GM18520 (cell line): ENCODE data around the gene GCLM.
"Not testable (repeated sequence)": the region's sequence is repeated elsewhere in the genome, so short reads cannot be mapped to it uniquely, and the experiment has no call there.

Source experiments
- ATAC-seq: cut with Tn5 transposase; IDR thresholded peaks from one replicate; pipeline ENCODE4 v1.9.1; 2021; ENCODE audit not compliant: unreplicated experiment

The GCLM gene

DNA sequence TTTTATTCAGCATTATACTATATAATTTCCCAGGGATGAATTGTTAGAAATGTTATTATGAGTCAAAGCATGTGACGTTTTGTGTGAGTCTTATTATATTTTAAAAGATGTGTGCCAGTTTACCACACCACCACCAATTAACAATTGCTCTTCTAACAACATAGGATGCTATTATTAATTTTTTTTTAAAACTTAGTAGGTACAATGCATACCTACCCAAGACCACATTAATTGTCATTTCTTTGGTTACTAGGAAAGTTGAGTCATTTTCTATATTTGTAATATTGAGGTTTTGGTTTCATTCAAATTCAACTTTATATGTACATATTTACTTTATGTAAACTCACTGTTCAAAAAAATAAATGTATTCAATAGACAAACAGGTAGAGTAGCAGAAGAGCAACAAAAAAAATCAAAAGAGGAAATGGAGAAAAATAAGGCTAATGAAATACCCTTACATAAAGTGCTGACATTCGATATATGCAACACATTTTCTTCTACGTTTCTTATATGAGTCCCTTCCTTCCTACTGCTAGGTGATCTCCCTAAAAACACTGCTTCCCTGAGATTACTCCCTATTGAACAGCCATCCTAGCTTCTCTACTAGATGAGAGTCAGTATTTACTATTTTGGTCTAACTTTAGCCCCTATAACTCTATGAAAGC, 9.6 kb downstream of the GCLM start:
- ATAC-seq, result no peak

DNA sequence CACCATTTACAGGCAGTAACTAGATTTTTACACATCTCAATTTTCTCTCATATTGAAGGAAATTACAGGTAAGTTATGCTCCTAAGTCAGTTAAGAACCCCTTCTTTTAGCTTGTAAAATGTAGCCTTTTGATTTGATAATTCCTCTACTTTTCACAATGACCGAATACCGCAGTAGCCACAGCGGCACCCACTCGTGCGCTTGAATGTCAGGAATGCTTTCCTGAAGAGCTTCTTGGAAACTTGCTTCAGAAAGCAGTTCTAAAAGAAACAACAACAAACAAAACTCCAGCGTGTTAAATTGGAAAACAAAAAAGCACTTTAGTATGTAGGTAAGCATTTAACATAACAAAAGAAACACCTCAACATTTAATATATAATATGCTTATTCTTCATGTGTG, 20.3 kb downstream of the GCLM start:
- ATAC-seq, result no peak

DNA sequence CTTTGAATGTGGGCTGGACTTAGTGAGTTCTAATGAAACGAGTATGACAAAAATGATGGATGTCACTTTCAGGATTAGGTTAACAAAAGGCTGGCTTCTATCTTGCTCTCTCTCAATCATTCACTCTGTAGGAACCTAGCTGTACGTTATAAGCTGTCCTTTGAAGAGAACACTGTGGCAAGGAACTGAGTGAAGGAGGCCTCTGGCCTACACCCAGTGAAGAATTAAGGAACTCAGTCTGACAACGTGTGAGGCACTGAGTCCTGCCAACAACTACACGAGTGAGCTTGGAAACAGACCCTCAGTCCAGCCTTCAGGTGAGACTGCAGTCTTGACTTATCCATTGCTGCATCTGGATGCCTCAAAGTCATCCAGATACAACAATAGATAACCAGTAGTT, 27.0 kb downstream of the GCLM start:
- no peak for ATAC-seq

DNA sequence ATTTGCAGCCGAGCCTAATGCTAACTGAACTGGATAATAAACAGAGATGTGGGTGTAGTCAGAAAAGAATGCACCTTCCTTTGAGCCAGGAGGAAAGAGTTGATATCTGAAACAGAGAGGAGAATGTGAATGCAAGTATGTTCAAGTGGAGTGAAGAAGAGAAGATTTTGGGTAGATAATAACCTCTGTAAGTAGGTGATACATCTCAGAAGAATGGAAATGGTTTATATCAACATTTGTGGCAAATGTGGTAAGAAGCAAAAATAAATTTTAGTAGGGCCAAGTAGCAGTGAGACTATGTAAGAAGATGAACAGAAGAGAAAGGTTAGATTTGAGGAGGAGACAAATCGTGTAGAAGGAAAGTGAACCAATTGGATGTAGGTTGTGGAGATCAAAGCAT, 28.5 kb downstream of the GCLM start:
- ATAC-seq, result no peak

DNA sequence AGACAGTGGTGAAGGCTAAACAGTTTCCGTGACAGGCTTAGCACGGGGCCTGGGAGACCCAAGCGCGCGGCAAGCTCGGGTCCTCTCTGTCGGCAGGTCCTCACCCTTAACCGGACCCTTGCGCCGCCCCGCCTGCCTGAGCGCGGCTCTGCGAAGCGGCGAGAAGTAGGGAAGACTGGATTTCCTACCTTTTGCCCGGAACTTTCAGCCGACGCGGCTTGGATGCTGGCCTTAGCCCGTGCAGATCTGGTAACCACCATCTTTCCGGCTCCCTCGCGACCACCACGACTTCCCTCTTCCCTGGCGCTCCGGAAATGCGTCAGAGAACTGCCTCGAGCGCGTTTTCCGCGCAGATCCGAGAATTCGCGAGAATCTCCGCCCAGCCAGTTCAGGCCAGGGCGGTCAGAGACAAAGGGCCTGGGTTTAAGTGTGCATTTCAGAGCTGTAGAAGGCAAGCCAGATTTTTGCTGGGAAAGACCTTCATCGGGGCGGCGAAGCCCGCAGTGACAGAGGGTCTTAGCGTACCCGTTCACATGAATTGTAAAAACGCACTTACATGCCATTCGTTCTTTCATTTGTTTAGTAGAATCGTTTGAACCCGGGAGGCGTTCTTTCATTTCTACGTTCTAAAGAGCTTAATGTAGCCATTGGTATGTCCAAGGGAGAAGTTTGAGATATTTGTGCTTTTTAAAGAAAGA, 30.2 kb downstream of the GCLM start, which contains the start of gene DNTTIP2:
DNTTIP2 (minus strand) TSS at position 318 of the 698 bp plus-strand sequence; CDS start at position 260, 58 bp downstream.
- peak; percentile 84 for ATAC-seq

DNA sequence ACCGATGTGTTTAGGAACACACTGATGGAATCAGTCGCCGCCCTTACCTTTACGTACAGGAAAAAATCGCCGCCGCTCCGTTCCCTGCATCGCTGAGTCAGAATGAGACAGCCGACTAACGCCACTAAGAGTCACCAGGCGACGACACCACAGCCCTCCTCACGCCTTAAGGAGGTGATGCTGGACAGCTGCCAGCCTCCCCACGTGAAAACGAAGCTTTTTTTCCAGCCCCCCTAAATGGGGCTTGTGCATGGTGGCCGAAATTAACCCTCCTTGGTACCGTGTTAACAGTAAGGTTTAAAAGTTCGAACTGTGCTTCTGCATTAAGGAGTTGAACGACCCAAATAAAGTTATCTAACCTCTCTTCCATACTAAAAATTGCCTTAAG, 30.7 kb downstream of the GCLM start:
- peak; percentile 54 for ATAC-seq

DNA sequence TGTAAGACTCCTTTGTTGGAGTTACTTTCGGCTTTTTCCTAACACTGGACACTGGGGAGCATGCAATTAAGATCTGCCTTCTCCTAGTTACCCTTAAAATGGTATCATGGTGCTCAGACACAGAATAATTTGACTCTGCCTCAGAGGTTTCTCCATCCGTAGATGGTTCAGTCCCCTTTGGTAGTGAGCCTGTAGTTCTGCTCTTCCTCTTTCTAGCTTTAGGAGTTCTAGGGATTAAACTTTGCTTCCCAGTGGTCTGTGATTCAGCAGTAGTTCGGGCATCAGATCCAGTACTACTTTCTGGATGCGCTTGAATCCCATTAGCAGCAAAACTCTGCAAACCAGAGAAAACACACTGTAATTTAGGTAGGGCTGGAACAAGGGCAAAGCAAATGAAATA, 31.7 kb downstream of the GCLM start:
- ATAC-seq, result no peak

DNA sequence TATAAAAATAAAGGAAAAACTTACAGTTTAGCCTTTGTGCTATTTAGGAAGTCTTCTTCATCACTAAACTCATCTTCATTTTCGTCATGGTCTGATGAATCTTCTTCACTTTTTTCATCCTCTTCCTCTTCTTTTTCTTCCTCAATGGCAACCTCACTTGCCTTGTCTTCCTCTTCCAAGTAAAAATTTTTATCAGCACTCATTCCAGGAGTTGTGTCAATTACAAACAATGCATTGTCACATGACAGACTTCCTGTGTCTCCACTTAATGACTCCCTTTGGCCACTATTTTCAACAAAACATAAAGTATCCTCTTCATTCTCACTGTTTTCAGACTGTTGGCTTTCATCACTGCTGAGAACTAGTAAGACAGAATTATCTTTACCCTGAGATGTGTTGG, 33.0 kb downstream of the GCLM start:
- no peak for ATAC-seq

DNA sequence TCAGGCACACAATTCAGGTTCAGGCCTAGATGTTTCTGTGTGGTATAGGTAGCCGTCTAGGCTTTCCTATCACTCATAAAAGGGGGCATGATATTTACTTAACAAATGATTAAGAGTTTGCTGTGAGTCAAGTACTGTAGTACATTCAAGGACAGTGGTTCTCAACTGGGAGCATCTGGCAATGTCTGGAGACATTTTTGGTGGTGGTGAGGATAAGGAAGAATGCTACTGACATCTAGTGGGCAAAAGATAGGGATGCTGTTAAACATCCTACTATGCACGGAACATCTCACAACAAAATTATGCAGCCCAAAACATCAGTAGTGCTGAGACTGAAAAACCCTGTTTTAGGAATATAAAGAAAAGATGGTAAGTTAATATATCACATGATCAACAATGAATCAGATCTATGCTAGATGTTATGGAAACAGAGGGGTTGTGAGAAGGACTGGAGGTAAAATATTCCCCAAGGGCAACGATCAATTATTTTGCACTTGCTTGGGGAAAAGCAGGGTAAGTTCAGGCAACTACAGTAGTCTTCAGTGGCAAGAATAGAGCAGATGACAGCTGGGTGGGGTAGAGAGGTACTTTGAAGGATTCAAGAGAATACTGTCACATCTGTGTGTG, 35.1 kb downstream of the GCLM start:
- ATAC-seq, result no peak

DNA sequence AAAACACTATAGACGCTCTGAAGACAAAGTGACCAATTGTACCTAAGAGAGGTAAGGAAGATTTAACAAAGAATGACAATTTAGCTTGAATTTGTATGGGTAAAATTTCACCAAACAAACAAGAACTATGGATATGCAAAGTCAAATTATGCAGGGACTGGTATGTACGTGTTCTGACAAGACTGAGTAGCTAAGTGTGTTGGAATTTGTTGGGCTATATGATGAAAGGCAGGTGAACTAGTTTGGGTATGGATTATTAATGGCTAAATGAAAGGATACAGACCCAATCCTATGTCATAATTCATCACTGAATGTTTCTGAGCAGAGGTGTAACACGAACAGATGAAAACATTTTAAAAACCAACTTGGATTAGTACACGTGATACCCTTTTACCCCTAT, 37.9 kb downstream of the GCLM start:
- no peak for ATAC-seq

DNA sequence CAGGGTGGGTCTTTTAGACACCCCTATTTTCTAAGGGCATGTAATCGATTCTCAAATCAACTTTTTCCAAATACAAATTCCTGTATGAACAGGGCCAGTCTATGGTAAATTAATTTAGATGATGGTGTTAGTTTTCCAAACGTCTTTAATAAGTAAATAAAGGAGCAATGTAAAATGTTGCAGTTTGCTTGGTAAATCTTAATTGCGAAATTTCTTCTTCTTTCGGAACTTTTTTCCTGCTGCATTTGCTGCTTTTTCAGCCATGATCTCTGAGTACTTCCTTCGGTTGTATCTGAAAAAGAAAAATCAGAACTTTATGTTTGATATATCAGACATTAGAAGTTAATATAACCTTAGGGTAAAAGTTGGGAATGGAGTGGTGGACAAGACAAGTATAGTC, 39.6 kb downstream of the GCLM start:
- no peak for ATAC-seq

DNA sequence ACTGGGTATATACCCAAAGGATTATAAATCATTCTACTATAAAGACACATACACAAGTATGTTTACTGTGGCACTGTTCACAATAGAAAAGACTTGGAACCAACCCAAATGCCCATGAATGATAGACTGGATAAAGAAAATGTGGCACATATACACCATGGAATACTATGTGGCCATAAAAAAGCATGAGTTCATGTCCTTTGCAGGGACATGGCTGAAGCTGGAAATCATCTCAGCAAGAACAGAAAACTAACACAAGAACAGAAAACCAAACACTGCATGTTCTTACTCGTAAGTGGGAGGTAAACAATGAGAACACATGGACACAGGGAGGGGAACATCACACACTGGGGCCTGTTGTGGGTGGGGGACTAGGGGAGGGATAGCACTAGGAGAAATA, 40.7 kb downstream of the GCLM start:
- not testable (repeated sequence) for ATAC-seq

DNA sequence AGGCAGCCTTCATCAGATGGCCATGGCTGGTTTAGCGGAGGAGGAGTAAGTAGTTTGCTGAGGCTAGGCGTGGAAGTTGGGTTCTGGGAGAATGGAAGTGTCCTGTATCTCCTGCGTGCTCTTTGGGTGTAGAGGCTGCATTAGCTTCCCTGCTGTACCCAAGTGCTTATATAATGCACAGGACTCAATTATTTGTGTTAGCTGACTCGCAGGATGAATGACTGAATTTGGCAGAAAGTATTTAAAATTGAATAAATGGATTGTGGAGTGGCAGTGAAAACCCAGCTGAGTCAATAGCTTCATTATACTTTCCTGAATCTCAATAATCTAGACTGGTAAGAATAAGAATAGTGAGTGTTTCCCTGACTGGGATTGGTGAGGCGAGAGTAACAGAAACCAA, 44.0 kb downstream of the GCLM start:
- no peak for ATAC-seq

DNA sequence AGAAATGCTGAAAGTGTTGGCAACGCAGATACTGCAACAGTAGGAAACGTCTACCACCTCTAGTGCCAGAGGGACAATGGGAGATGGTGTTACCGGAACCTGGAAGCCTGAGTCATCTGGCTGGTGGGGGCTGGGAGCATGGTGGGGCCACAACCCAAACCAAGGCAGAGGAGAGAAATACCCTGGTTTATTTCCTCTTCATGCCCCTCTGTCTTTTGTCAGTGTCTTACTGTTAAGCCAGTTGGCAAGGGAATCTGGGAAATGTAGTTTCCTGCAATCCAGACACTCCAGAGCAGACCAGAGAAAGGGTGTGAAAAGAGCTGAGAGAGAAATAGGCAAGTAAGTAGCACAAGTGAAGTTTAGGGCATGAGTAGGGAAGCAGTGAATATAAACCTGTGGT, 45.1 kb downstream of the GCLM start:
- ATAC-seq, result no peak

DNA sequence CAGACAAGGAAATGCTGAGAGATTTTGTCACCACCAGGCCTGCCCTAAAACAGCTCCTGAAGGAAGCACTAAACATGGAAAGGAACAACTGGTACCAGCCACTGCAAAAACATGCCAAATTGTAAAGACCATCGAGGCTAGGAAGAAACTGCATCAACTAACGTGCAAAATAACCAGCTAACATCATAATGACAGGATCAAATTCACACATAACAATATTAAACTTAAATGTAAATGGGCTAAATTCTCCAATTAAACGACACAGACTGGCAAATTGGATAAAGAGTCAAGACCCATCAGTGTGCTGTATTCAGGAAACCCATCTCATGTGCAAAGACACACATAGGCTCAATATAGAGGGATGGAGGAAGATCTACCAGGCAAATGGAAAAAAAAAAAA, 51.6 kb downstream of the GCLM start:
- not testable (repeated sequence) for ATAC-seq

DNA sequence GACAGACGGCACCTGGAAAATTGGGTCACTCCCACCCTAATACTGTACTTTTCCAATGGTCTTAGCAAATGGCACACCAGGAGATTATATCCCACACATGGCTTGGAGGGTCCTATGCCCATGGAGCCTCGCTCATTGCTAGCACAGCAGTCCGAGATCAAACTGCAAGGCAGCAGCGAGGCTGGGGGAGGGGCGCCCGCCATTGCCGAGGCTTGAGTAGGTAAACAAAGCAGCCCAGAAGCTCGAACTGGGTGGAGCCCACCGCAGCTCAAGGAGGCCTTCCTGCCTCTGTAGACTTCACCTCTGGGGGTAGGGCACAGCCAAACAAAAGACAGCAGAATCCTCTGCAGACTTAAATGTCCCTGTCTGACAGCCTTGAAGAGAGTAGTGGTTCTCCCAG, 53.2 kb downstream of the GCLM start:
- ATAC-seq, result not testable (repeated sequence)

DNA sequence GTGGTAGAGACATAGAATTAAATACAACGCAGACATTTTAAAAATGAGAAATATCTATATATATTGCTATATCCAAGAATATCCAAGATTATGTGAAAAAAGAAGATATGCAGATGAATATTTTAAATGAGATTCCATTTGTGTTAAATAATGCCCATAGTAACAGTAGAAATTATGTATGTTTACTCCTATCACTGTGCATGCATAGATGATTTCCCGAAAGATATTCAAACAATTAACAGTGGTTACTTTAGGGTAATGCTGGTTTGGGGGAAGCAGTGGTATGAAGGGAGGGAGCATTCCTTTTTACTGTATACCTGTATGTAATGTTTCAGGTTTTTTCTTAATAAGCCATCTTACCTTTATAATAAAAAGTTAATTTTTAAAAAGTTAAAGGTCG, 55.3 kb downstream of the GCLM start:
- ATAC-seq, result no peak

DNA sequence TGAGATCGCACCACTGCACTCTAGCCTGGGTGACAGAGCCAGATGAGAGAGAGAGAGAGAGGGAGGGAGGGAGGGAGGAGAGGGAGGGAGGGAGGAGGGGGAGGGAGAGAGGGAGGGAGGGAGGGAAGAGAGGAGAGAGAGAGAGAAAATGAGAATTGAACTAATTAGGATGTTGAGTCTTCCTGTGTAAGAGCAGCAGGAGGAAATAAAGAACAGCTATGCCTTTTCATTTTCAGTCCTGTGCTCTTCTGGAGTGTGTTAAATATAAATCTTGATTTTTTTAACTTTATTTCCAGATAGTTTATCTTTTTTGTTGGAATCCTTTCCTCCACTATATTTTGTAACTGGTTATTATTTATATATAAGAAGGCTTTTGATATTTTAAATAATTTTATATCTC, 57.4 kb downstream of the GCLM start:
- no peak for ATAC-seq

DNA sequence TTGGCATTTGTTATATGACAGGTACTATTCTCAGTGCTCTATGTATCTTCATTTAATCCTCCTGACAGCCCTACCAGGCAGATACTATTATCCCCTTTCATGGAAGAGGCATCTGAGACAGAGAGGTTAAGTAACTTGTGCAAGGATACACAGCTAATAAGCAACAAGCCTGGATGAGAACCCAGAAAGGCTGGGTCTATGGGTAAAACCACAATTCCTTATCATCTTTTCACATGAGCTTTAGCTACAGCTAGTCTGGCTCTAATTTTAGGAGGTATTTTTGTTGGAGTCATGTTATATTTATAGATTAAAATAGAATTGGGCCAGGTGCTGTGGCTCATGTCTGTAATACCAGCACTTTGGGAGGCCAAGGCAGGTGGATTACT, 57.9 kb downstream of the GCLM start:
- no peak for ATAC-seq

DNA sequence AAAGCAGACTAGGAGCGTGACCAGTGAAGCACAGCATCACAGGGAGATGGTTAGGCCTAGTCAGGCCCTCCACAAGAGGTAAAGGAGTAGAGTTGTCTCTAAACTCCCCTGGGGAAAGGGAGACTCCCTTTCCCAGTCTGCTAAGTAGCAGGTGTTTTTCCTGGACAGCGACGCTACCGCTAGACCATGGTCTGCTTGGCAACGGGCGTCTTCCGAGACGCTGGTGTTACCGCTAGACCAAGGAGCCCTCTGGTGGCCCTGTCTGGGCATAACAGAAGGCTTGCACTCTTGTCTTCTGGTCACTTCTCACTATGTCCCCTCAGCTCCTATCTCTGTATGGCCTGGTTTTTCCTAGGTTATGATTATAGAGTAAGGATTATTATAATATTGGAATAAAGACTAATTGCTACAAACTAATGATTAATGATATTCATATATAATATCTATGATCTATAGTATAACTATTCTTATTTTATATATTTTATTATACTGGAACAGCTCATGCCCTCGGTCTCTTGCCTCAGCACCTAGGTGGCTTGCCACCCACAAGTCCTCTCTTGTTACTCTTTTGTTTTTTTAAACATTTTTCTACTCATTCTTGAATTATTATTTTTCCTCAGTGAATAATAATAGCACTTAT, 58.4 kb downstream of the GCLM start:
- not testable (repeated sequence) for ATAC-seq

DNA sequence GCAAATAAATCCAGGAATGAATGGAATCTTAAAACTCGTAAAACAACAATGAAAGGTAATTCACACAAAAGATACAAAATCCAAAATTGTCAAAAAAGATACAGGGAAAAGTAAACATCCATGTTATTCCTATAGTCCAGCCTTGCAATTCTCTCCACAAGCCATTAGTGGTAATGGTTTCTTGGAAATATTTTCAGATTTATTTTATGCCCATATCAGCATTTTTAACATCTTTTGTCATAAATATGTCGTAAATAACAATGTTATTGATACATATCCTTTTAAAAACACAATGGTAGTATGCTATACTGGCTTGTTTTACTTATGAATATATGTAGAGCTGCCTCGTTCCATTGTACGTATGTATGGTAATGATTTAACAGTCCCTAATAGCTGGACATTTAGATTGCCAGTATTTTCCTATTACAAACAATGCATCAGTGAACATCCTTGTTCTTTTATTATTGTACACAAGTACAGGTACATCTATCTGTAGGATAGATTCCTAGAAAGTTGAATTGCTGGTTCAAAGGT, 60.8 kb downstream of the GCLM start:
- no peak for ATAC-seq
